ENCODE data around the gene PACRG. TPM values are rescaled to one million over a fixed set of nuclear protein-coding genes. Genes with fewer than 3 reads are reported as not detected.

PACRG gene
- total RNA-seq, 2 donors from 2014 or later = 2.8 to 21.3 TPM

DNA sequence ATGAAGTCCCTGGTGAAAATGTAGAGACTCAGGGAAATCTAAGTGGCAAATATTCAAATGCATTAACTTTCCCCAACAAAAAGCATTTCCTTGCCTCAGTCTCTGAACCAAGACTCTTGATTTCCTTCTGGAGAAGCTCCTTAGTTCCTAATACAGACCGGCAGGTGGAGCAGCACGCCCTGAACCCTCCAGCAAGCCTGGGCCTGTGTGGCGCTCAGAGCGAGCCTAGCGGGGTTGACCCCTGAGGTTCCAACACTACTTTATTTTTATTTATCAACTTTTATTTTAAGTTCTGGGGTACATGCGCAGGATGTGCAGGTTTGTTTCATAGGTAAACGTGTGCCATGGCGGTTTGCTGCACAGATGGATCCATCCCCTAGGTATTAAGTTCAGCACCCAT lies 50.8 kb downstream of the PACRG start:
- no peak for DNase-seq (ENCODE audit: low spot score)
- H3K4me1 ChIP-seq = no peaks in the 10 kb centered on the region
- peaks cover 0 to 16% of the 10 kb centered on the region in 2 donors for H3K9me3 ChIP-seq
- TF ChIP-seq, protein P1, sequence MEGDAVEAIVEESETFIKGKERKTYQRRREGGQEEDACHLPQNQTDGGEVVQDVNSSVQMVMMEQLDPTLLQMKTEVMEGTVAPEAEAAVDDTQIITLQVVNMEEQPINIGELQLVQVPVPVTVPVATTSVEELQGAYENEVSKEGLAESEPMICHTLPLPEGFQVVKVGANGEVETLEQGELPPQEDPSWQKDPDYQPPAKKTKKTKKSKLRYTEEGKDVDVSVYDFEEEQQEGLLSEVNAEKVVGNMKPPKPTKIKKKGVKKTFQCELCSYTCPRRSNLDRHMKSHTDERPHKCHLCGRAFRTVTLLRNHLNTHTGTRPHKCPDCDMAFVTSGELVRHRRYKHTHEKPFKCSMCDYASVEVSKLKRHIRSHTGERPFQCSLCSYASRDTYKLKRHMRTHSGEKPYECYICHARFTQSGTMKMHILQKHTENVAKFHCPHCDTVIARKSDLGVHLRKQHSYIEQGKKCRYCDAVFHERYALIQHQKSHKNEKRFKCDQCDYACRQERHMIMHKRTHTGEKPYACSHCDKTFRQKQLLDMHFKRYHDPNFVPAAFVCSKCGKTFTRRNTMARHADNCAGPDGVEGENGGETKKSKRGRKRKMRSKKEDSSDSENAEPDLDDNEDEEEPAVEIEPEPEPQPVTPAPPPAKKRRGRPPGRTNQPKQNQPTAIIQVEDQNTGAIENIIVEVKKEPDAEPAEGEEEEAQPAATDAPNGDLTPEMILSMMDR (IDR thresholded peaks at IDR 0.05) = no peak
- H3K27ac ChIP-seq = no peak overlapping the region
- no peaks in the 10 kb centered on the region for H3K36me3 ChIP-seq
- H3K27me3 ChIP-seq = no peaks in the 10 kb centered on the region
- H3K4me3 ChIP-seq = no peak overlapping the region

DNA sequence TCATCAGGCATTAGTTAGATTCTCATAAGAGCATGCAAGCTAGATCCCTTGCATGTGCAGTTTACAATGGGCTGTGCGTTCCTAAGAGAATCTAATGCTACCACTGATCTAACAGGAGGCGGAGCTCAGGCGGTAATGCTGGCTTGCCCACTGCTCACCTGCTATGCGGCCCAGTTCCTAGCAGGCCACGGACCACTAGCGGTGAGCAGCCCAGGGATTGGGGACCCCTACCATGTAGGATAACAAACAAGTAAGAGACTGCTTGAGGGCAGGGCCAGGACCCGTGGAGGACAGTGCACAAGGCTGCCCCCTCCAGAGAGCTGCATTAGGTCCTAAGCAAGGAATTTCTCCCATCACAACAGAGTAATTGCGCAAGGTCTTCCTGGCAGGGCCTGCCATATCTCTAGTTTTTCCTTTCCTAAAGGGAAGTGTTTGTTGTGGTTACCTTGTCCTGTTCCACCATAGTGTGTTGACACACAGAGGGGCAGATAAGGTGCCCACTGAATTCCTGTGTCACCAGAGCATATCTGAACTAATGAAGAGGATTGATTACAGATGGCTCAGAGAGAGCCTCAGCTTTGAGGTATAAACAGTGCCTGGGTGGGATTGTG lies 58.0 kb downstream of the PACRG start:
- Histone ChIP-seq H3K9me3 (peaks cover 0 to 27% of the 10 kb centered on the region in 2 donors), H3K36me3 (no peaks in the 10 kb centered on the region), H3K4me3 (no peak overlapping the region), H3K27ac (no peak overlapping the region), H3K4me1 (no peaks in the 10 kb centered on the region), H3K27me3 (no peaks in the 10 kb centered on the region)
- no peak for DNase-seq (ENCODE audit: low spot score)
- TF ChIP-seq, protein P1 (IDR thresholded peaks at IDR 0.05) = no peak

DNA sequence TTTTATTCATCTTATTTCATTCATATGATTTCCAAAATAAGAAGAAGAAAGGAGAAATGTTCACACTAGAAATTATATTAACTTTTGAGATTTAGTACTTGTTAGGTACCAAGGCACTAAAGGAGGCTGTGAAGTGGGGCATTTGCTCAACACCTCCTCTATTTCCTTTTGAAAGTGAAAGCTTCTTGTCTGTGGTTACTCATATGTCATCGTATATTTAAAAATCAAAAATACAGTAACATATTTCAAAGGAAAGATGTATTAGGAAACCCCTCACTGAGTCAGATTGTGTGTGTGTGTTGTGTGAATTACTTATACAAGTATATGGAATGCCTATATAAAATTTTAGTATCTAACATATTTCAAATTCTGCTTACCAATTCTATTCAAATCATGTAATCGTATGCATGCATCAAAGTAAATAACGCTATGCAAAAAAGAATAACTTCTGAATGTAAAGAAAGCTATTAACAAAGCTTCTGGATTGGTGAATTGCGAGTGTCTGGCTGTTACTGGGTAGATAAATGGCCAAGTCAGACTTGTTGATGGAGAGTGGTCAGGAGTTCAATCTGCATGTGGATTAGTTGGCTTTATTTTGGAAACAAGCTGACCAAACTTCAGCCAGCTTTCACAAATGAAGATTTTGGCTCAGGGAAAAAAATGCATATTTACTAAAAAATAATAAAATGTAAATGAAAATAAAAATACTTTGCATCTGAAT lies 70.9 kb downstream of the PACRG start:
- no peaks in the 10 kb centered on the region for H3K9me3 ChIP-seq
- no peak overlapping the region for H3K4me3 ChIP-seq
- no peaks in the 10 kb centered on the region for H3K4me1 ChIP-seq
- no peaks in the 10 kb centered on the region for H3K27me3 ChIP-seq
- no peak for DNase-seq (ENCODE audit: low spot score)
- no peaks in the 10 kb centered on the region for H3K36me3 ChIP-seq
- no peak overlapping the region for H3K27ac ChIP-seq
- TF ChIP-seq, protein P1 (IDR thresholded peaks at IDR 0.05) = no peak

DNA sequence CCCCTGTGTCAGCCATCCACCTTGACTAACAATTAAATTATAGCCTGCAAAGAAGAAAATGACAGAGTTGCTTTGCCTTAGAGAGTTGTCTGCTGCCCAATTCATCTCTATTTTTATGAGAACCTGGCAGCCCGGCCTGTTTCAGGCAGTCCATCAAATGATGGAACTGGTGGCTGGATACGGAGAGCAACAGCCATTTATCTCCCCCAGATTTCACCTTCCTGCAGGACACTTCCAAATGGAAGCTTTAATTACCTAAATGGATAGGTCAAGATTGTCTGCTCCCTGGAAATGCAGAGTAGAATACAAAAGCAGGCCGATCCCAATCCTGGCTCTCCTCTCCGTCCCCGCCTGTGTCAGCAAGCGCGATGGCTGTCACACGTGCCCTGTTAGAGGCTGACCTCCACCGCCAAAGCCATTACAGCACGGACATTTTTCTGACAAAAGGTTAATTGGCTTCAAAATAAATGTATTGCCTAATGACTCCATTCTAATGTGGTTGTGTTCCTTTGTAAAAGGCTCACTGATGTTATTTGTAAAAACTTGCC lies 86.7 kb downstream of the PACRG start:
- no peaks in the 10 kb centered on the region for H3K9me3 ChIP-seq
- H3K36me3 ChIP-seq = no peaks in the 10 kb centered on the region
- H3K4me3 ChIP-seq = no peak overlapping the region
- no peak overlapping the region for H3K27ac ChIP-seq
- H3K27me3 ChIP-seq = no peaks in the 10 kb centered on the region
- H3K4me1 ChIP-seq = no peaks in the 10 kb centered on the region
- TF ChIP-seq, protein P1 (IDR thresholded peaks at IDR 0.05) = no peak
- DNase-seq (ENCODE audit: low spot score) = no peak

DNA sequence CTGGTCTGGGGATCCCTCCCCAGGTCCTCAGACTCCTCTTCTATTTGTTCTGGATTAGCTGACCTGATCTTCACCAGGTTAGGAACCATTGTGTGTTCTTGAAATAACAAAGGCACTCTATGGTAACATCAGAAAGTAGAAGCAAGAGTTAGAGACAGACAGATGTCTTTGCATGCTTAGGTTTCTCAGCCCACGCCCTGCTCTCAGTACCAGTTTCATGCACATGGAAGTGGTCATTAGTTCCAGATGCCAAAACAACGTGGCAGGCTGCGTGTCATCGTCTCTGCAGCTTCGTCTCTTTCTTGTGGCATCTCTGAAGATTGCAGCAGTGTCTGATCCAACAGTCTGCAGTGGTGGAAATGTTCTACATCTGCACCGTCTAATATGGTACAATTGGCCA lies 89.4 kb downstream of the PACRG start:
- TF ChIP-seq, protein P1 (IDR thresholded peaks at IDR 0.05) = no peak
- H3K4me3 ChIP-seq = no peak overlapping the region
- no peaks in the 10 kb centered on the region for H3K27me3 ChIP-seq
- no peaks in the 10 kb centered on the region for H3K9me3 ChIP-seq
- H3K36me3 ChIP-seq = no peaks in the 10 kb centered on the region
- DNase-seq (ENCODE audit: low spot score) = no peak
- H3K27ac ChIP-seq = no peak overlapping the region
- no peaks in the 10 kb centered on the region for H3K4me1 ChIP-seq

All from right atrium auricular region (tissue), 2 donors.